Measurements from ENCODE around the gene TOMM20. TPM values are rescaled to one million over a fixed set of nuclear protein-coding genes. Genes with fewer than 3 reads are reported as not detected.

The TOMM20 gene
- total and polyA plus RNA-seq, 9 of the 15 experiments (the other 6 are each of a cell fraction or from before 2014, with no cell fraction given), result 70.6 to 334 (median 159) TPM

- peak; percentile 59 for TF ChIP-seq MEIS2 (IDR thresholded peaks at IDR 0.05; ENCODE audit: partially characterized antibody)
- TF ChIP-seq AFF4 (CRISPR knock-in tag; IDR thresholded peaks at IDR 0.05), result no peak
- TF ChIP-seq KDM2B (CRISPR knock-in tag; IDR thresholded peaks at IDR 0.05), result no peak
- TF ChIP-seq NFXL1 (CRISPR knock-in tag; IDR thresholded peaks at IDR 0.05), result no peak
- no peak for TF ChIP-seq ZNF232 (CRISPR knock-in tag; IDR thresholded peaks at IDR 0.05)
- no peak for TF ChIP-seq E2F8 (IDR thresholded peaks at IDR 0.05; ENCODE audit: low read depth, partially characterized antibody)
- no peak for TF ChIP-seq FOXA3 (CRISPR knock-in tag; conservative IDR thresholded peaks at IDR 0.05 in 1 of 2, IDR thresholded peaks at IDR 0.05 in 1 of 2)
- no peak for TF ChIP-seq SAFB2 (IDR thresholded peaks at IDR 0.05; ENCODE audit: borderline replicate concordance, low read depth, low read length, severe bottlenecking)
- TF ChIP-seq SREBF2 (CRISPR knock-in tag; IDR thresholded peaks at IDR 0.05), result no peak
- no peak for TF ChIP-seq HMGN3 (IDR thresholded peaks at IDR 0.05; ENCODE audit: borderline replicate concordance, extremely low read depth, insufficient read length, low read depth, low read length)
- TF ChIP-seq MXD1 (CRISPR knock-in tag; IDR thresholded peaks at IDR 0.05; ENCODE audit: borderline replicate concordance, poor library complexity, severe bottlenecking), result no peak
- no peak for TF ChIP-seq CAMTA2 (CRISPR knock-in tag; conservative IDR thresholded peaks at IDR 0.05)
- TF ChIP-seq GTF2A2 (tag; IDR thresholded peaks at IDR 0.05), result no peak
- no peak for TF ChIP-seq CREB3 (tag; conservative IDR thresholded peaks at IDR 0.05; ENCODE audit: low read depth)
- no peak for TF ChIP-seq MAFG (tag; conservative IDR thresholded peaks at IDR 0.05)
- TF ChIP-seq CSDE1 (IDR thresholded peaks at IDR 0.05), result no peak; a peak in 1 of 4 replicates
- TF ChIP-seq POLR2G (IDR thresholded peaks at IDR 0.05; ENCODE audit: low read depth, low read length), result no peak
- TF ChIP-seq ZKSCAN3 (CRISPR knock-in tag; IDR thresholded peaks at IDR 0.05), result no peak
- no peak for TF ChIP-seq ZNF717 (CRISPR knock-in tag; IDR thresholded peaks at IDR 0.05)
Measured at GRCh38 chr1:235113183-235113917, 15.3 kb downstream of the TOMM20 start (continued).
